EH (cell line): ENCODE measurements around the gene ATL2.
"Not testable (repeated sequence)": the region's sequence is repeated elsewhere in the genome, so short reads cannot be mapped to it uniquely, and the experiment has no call there.

Experiments
- DNase-seq: peaks from one replicate; pipeline ENCODE4 v3.0.0-alpha.2; 2015; ENCODE audit warnings: low read depth

Gene ATL2

GRCh38 chr2:38327580-38327979, 49.5 kb downstream of the ATL2 start:
- no peak for DNase-seq

- DNase-seq, result no peak
Measured at GRCh38 chr2:38323623-38324022, 53.5 kb downstream of the ATL2 start.

GRCh38 chr2:38322224-38322914, 54.7 kb downstream of the ATL2 start:
- no peak for DNase-seq

GRCh38 chr2:38319240-38319639, 57.8 kb downstream of the ATL2 start:
- DNase-seq, result not testable (repeated sequence)

- no peak for DNase-seq
Measured at GRCh38 chr2:38317725-38318124, 59.3 kb downstream of the ATL2 start.

GRCh38 chr2:38315707-38316333, 61.3 kb downstream of the ATL2 start:
- DNase-seq, result peak; percentile 66

GRCh38 chr2:38308821-38309220, 68.3 kb downstream of the ATL2 start:
- DNase-seq, result no peak

- DNase-seq, result no peak
Measured at GRCh38 chr2:38301969-38302702, 74.9 kb downstream of the ATL2 start.

GRCh38 chr2:38301340-38301968, 75.6 kb downstream of the ATL2 start:
- DNase-seq, result no peak

- DNase-seq, result no peak
Measured at GRCh38 chr2:38298539-38298938, 78.5 kb downstream of the ATL2 start.

GRCh38 chr2:38296197-38296780, 80.8 kb downstream of the ATL2 start:
- DNase-seq, result no peak

- peak; percentile 25 for DNase-seq
Measured at GRCh38 chr2:38294597-38294996, 82.5 kb downstream of the ATL2 start.

- DNase-seq, result peak; percentile 52
Measured at GRCh38 chr2:38293152-38293865, 83.8 kb downstream of the ATL2 start.

GRCh38 chr2:38290332-38290731, 86.7 kb downstream of the ATL2 start:
- no peak for DNase-seq

- no peak for DNase-seq
Measured at GRCh38 chr2:38284971-38285370, 92.1 kb downstream of the ATL2 start.

- no peak for DNase-seq
Measured at GRCh38 chr2:38281095-38281742, 95.9 kb downstream of the ATL2 start.

- peak; percentile 19 for DNase-seq
Measured at GRCh38 chr2:38279201-38279600, 97.9 kb downstream of the ATL2 start.

GRCh38 chr2:38278117-38278438, 99.0 kb downstream of the ATL2 start:
- not testable (repeated sequence) for DNase-seq

GRCh38 chr2:38277245-38278116, 99.6 kb downstream of the ATL2 start:
- DNase-seq, result peak; percentile 32
